GM19463 (cell line): ENCODE data around the gene HEBP2.
A peak's percentile ranks its signal among the peaks of the same experiment; 100 is the strongest.
"Not testable (repeated sequence)": the region's sequence is repeated elsewhere in the genome, so short reads cannot be mapped to it uniquely, and the experiment has no call there.

Experiments
- ATAC-seq: cut with Tn5 transposase; IDR thresholded peaks from one replicate; pipeline ENCODE4 v1.9.1; 2021; ENCODE audit warnings: mild to moderate bottlenecking, moderate library complexity; ENCODE audit not compliant: unreplicated experiment

Gene HEBP2

DNA sequence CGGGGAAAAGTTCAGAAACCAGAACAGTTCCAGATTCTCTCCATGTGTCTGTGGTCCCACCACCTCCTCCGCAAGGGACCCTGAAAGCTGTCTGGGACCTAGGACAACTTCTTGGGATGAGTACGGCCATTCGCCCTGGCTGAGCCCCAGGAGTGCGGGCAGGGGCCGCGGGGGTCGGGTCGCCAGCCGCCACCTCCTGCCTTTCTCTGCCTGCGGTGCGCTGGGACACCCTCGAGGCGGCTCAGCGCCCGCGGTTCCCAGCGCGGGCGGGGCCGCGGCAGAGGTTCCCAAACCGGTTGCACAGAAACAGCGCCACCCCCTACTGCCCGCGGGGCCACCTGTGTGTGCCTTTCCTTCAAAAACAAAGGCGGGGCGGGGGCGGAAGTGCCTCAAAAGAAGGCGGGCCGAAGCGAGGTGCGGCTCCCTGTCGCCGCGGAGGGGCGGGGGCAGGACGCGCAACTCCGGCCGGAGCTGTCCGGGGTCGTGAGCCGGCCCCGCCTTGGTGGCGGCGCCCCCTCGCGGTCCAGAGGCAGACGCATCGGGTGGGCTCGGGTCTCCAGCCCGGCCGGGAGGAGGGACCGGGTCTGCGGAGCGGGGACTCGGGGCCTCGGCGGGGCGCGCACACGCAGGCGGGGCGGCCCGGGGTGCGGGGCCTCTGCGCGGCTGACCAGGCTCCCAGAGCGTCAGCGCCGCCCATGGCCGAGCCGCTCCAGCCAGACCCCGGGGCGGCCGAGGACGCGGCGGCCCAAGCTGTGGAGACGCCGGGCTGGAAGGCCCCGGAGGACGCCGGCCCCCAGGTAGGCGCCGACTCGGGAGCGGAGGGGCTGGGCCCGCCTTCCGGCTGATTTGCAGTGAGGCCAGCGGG lies at the start of gene HEBP2:
Gene HEBP2 (plus strand): TSS at position 423 of the 865 bp plus-strand sequence. CDS start 273 bp downstream, at position 696.
- ATAC-seq, result peak; percentile 89

GRCh38 chr6:138357928-138358327 lies 46.1 kb upstream of the HEBP2 start:
- no peak for ATAC-seq

DNA sequence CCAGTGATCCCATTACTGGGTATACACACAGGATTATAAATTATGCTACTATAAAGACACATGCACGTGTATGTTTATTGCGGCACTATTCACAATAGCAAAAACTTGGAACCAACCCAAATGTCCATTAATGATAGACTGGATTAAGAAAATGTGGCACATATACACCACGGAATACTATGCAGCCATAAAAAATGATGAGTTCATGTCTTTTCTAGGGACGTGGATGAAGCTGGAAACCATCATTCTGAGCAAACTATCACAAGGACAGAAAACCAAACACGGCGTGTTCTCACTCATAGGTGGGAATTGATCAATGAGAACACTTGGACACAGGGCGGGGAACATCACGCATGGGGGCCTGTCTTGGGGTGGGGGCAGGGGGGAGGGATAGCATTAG lies 35.3 kb upstream of the HEBP2 start:
- not testable (repeated sequence) for ATAC-seq

- ATAC-seq, result no peak
Measured at GRCh38 chr6:138370631-138371451, 33.2 kb upstream of the HEBP2 start.

GRCh38 chr6:138371452-138371711 lies 32.6 kb upstream of the HEBP2 start:
- no peak for ATAC-seq

DNA sequence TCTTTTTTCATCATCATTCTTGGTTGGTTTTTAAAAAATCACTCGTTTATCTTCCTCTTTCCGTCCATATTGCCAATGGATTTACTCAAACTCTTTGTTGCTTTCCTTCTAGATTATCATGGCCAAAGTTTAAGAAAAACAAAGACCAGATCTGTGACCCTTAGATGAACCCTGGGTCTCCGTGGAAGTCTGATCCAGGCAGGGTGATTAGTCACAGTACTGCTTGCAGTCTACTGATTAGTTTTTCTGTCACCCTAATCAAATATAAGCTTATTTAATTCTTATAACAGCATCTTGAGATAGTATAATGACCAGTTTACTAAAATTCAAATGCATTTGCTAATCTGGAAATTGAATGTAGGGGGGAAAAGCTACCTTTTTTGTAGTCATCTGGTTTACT lies 32.3 kb upstream of the HEBP2 start:
- ATAC-seq, result no peak

GRCh38 chr6:138372711-138373463 lies 31.1 kb upstream of the HEBP2 start:
- no peak for ATAC-seq

GRCh38 chr6:138374230-138374629 lies 29.8 kb upstream of the HEBP2 start:
- no peak for ATAC-seq

- no peak for ATAC-seq
Measured at GRCh38 chr6:138374815-138375214, 29.2 kb upstream of the HEBP2 start.

- ATAC-seq, result no peak
Measured at GRCh38 chr6:138377042-138377441, 27.0 kb upstream of the HEBP2 start.

GRCh38 chr6:138377844-138378243 lies 26.2 kb upstream of the HEBP2 start, which contains the start of gene SMIM28:
SMIM28 (plus strand) TSS chr6:138377905; CDS start chr6:138378073, 168 bp downstream.
- ATAC-seq, result no peak

GRCh38 chr6:138378463-138378862 lies 25.6 kb upstream of the HEBP2 start:
- no peak for ATAC-seq

DNA sequence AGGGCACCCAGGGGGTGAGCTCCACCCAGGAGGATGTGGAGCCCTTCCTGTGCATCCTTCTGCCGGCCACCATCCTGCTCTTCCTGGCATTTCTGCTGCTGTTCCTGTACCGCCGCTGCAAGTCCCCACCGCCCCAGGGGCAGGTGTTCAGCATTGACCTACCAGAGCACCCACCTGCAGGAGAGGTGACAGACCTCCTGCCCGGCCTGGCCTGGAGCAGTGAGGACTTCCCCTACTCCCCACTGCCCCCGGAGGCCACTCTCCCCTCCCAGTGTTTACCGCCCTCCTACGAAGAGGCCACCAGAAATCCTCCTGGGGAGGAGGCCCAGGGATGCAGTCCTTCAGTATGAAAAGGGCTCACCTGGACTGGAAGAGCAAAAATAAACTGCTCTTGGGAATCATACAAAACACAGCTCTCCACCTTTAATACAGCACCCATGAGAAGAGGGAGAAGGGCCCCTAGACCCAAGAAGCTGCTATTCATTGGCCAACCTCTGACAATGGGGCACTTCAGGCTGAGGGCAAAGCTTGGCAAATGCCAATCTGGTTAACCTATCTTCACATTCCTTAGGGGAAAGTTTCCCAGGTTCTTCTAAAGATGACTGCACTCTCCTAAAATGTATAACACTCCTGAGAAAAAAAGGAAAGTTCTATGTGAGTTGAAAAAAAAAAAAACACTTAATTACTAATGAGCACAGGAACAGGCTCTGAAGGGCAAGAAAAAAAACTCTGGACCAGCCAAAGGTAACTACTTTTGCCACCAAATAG lies 21.3 kb upstream of the HEBP2 start:
- no peak for ATAC-seq

- ATAC-seq, result no peak
Measured at GRCh38 chr6:138383776-138384175, 20.2 kb upstream of the HEBP2 start.

GRCh38 chr6:138386897-138387296 lies 17.1 kb upstream of the HEBP2 start:
- ATAC-seq, result no peak

DNA sequence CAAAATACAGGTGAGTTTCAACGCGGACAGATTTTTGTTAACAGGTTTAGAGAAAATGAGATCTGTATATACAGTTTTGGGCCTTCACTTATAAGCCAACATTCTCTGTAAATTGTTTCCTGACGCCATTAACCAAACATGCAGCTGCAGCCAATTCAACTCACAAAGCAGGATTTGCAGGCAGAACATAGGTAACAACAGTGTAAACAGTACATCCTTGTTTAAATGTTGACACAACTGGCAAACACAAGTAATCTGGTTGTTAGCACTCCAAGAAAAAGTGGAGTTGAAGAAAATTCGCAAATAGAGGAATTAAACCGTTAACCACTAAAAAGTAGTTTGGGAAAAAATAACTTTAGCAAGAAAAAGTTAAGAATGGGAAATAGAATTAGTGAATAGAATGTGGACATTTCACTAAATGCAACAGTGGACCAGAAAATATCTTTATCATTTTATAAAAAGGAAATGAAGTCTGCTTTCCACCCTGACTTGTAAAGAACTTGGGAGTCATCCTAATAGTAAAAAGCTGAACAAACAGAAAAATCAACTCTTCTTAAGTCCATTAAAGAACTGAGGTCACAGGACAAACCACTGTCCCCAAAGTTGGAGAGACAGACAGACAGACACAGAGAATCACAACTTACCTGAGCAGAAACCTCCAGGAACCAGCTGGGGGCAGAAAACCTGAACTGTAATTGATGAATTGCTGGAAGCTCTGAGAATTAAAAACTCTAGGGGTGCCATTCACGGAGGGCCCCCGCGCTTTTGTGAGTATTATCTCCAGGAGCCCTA lies 16.2 kb upstream of the HEBP2 start:
- ATAC-seq, result no peak

GRCh38 chr6:138389551-138389950 lies 14.5 kb upstream of the HEBP2 start:
- ATAC-seq, result no peak

GRCh38 chr6:138393871-138394783 lies 9.9 kb upstream of the HEBP2 start:
- ATAC-seq, result no peak

- no peak for ATAC-seq
Measured at GRCh38 chr6:138396709-138397108, 7.3 kb upstream of the HEBP2 start.
